Esophagus squamous epithelium (tissue), 5 donors: ENCODE results near the gene KSR1. TPM values are rescaled to one million over a fixed set of nuclear protein-coding genes. Genes with fewer than 3 reads are reported as not detected.
A peak's percentile ranks its signal among the peaks of the same experiment; 100 is the strongest.
"Not testable (repeated sequence)": the region's sequence is repeated elsewhere in the genome, so short reads cannot be mapped to it uniquely, and the experiment has no call there.

Source experiments
- DNase-seq: peaks from one replicate; lab custom pipeline; 2025; lab: John Stamatoyannopoulos, UW
- H3K27ac ChIP-seq, 4 donors: fragments of 200-600 bp; sonication (generic); one replicate each; pipeline ENCODE4 v1.5.1; 2016 to 2019; ENCODE audit warnings: mild to moderate bottlenecking in 1 of 4
- H3K27me3 ChIP-seq, 4 donors: fragments of 200-600 bp; sonication (generic); 1 replicate in 3 of 4; 2 replicates in 1 of 4; pipeline versions ENCODE4 v1.5.1 to v1.6.0; 2017 to 2021; ENCODE audit warnings: antibody characterized with exemption in 1 of 4
- H3K36me3 ChIP-seq, 3 donors: fragments of 200-600 bp; sonication (generic); one replicate each; pipeline ENCODE4 v1.5.1; 2016 to 2019
- H3K4me1 ChIP-seq, 3 donors: fragments of 200-600 bp; sonication (generic); one replicate each; pipeline ENCODE4 v1.5.1; 2017 to 2019
- H3K4me3 ChIP-seq, 4 donors: fragments of 200-600 bp; sonication (generic); 1 replicate in 3 of 4; 2 replicates in 1 of 4; pipeline ENCODE4 v1.5.1; 2016 to 2019; ENCODE audit warnings: mild to moderate bottlenecking in 2 of 4, moderate library complexity in 1 of 4
- H3K9me3 ChIP-seq, 3 donors: fragments of 200-600 bp; sonication (generic); one replicate each; pipeline ENCODE4 v1.5.1; 2016 to 2019
- CTCF ChIP-seq, 6 experiments: fragments of 450-650 bp in 4 of 6; fragments of 200-600 bp in 2 of 6; sonication (generic) in 2 of 6; IDR thresholded peaks; one replicate each; pipeline ENCODE4 v1.5.1; 2016 to 2019; ENCODE audit warnings: antibody characterized with exemption in 6 of 6, mild to moderate bottlenecking in 4 of 6, moderate library complexity in 4 of 6
- POLR2A ChIP-seq, 4 donors: fragments of 450-650 bp; IDR thresholded peaks; one replicate each; pipeline ENCODE4 v1.6.1; 2017; ENCODE audit warnings: antibody characterized with exemption in 4 of 4, mild to moderate bottlenecking in 4 of 4, moderate library complexity in 3 of 4
- WGBS, 2 donors: methylation state at CpG; one replicate each; pipeline ENCODE4 v1.1.5; 2018; 5-methylcytosine and 5-hydroxymethylcytosine counted together
- intact Hi-C: fragments of 100-400 bp; cut with DNase I; formaldehyde crosslinking; loops from one replicate; pipeline ENCODE4 v1.15.0; 2022
- total RNA-seq, 4 donors: library from RNA; depleted of rRNA; stranded (reverse); fragments of >200 nt; gene quantifications; one replicate each; pipeline ENCODE4 v1.1.0, GENCODE V29; 2016
- donor health status: DM: yes; HTN: yes; CAD: no.

The KSR1 gene
- 10 to 100 TPM; 22.3 to 32.4 (median 31.0) TPM for total RNA-seq

- peak; percentile 40 for DNase-seq
- TF ChIP-seq CTCF (IDR thresholded peaks at IDR 0.05) (peak in 3 of 6 experiments; percentile 18 to 35 (median 27)), POLR2A (IDR thresholded peaks at IDR 0.05) (peak in 2 of 4 donors; percentile 78 to 91)
- WGBS, 2 donors, result 0% methylated on average over 5 to 6 of the region's 88 CpGs
- Histone ChIP-seq H3K36me3 (no peaks in the 10 kb centered on the region), H3K4me1 (peaks cover 18 to 51% (median 24%) of the 10 kb centered on the region in 3 donors), H3K27ac (peak within 1 kb of the TSS; percentile 72 to 89 (median 84)), H3K4me3 (peak within 1 kb of the TSS; percentile 68 to 91 (median 86)), H3K9me3 (no peaks in the 10 kb centered on the region), H3K27me3 (no peaks in the 10 kb centered on the region)
- intact Hi-C loops, result loop anchor here (10.0 kb wide), 2 partner anchors 101 to 139 kb away; no protein-coding TSS in a partner anchor
These were observed at the start of gene KSR1 for GRCh38 chr17:27455914-27456680. KSR1 (plus strand) TSS chr17:27456448; CDS start chr17:27456644, 196 bp downstream.

GRCh38 chr17:27407916-27408864 lies 48.1 kb upstream of the KSR1 start:
- no peak for DNase-seq
- no peaks in the 10 kb centered on the region for H3K27me3 ChIP-seq
- no peaks in the 10 kb centered on the region for H3K9me3 ChIP-seq
- H3K4me1 ChIP-seq, result peaks cover 0 to 14% (median 9%) of the 10 kb centered on the region in 3 donors
- no peak for TF ChIP-seq POLR2A (IDR thresholded peaks at IDR 0.05)
- TF ChIP-seq CTCF (IDR thresholded peaks at IDR 0.05), result no peak
- no peak overlapping the region for H3K27ac ChIP-seq
- H3K4me3 ChIP-seq, result no peak overlapping the region
- no peaks in the 10 kb centered on the region for H3K36me3 ChIP-seq
- 42 to 44% methylated on average over 6 of the region's 6 CpGs for WGBS, 2 donors
- intact Hi-C loops, result no loop called here

- no peak overlapping the region for H3K27ac ChIP-seq
- H3K4me3 ChIP-seq, result no peak overlapping the region
- TF ChIP-seq CTCF (IDR thresholded peaks at IDR 0.05) (no peak), POLR2A (IDR thresholded peaks at IDR 0.05) (no peak)
- no peaks in the 10 kb centered on the region for H3K9me3 ChIP-seq
- DNase-seq, result no peak
- intact Hi-C loops, result no loop called here
- no peaks in the 10 kb centered on the region for H3K36me3 ChIP-seq
- H3K4me1 ChIP-seq, result peaks cover 0 to 14% (median 9%) of the 10 kb centered on the region in 3 donors
- 50 to 80% methylated on average over 1 to 2 of the region's 4 CpGs for WGBS, 2 donors
- H3K27me3 ChIP-seq, result no peaks in the 10 kb centered on the region
These were observed 47.4 kb upstream of the KSR1 start for GRCh38 chr17:27408891-27409290.

- H3K4me1 ChIP-seq, result peaks cover 0 to 14% (median 9%) of the 10 kb centered on the region in 3 donors
- intact Hi-C loops, H3K27me3 ChIP-seq, DNase-seq, H3K36me3 ChIP-seq, H3K4me3 ChIP-seq, H3K27ac ChIP-seq, H3K9me3 ChIP-seq: not testable (repeated sequence)
- WGBS, 2 donors, result 72 to 87% methylated on average over 9 of the region's 9 CpGs
These were observed 44.1 kb upstream of the KSR1 start for GRCh38 chr17:27412158-27412557.

GRCh38 chr17:27413315-27413714 lies 42.9 kb upstream of the KSR1 start:
- Histone ChIP-seq H3K36me3 (no peaks in the 10 kb centered on the region), H3K9me3 (no peaks in the 10 kb centered on the region), H3K4me1 (peaks cover 0 to 7% (median 3%) of the 10 kb centered on the region in 3 donors), H3K27ac (no peak overlapping the region), H3K27me3 (no peaks in the 10 kb centered on the region), H3K4me3 (no peak overlapping the region)
- WGBS, 2 donors, result 30 to 45% methylated on average over 2 of the region's 2 CpGs
- DNase-seq, result no peak
- TF ChIP-seq POLR2A (IDR thresholded peaks at IDR 0.05), result no peak
- TF ChIP-seq CTCF (IDR thresholded peaks at IDR 0.05), result no peak
- intact Hi-C loops, result no loop called here
